Measurements from ENCODE around the gene SCGB3A1. TPM values are rescaled to one million over a fixed set of nuclear protein-coding genes. Genes with fewer than 3 reads are reported as not detected.

SCGB3A1 gene, protein sequence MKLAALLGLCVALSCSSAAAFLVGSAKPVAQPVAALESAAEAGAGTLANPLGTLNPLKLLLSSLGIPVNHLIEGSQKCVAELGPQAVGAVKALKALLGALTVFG
- total RNA-seq: not detected in 2 replicates

DNA sequence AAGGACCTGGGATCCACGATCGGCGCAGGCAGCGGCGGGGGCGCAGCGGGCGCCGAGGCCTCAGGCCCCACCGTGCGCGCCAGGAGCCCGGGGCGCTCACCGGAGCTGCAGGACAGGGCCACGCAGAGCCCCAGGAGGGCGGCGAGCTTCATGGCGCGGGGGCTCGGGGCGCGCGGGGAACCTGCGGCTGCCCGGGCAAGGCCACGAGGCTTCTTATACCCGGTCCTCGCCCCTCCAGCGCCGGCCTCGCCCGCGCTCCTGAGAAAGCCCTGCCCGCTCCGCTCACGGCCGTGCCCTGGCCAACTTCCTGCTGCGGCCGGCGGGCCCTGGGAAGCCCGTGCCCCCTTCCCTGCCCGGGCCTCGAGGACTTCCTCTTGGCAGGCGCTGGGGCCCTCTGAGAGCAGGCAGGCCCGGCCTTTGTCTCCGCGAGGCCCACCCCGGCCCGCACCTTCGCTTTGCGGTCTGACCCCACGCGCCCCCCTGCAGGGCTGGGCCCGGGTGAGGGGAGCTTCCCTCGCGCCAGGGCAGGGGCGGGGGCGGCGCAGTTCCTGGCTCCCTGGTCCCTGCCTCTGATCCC is at the start of gene SCGB3A1:
Gene SCGB3A1, minus strand, starts transcription at position 189 of the 577 bp plus-strand sequence. Its CDS starts 37 bp downstream, at position 152.

Other genes starting within 250 kb of the SCGB3A1 start
- 36.4 and 66.0 TPM in 2 replicates for gene GFPT2, start 238.2 kb downstream of the SCGB3A1 start, total RNA-seq
- 7.5 and 7.6 TPM in 2 replicates for gene CNOT6, start 97.1 kb downstream of the SCGB3A1 start, total RNA-seq
- under 0.01 and 0.37 TPM in 2 replicates for gene FLT4, start 58.1 kb upstream of the SCGB3A1 start, total RNA-seq
- not detected in 2 replicates for gene OR2Y1, start 148.6 kb upstream of the SCGB3A1 start, total RNA-seq
- gene MGAT1, start 211.3 kb upstream of the SCGB3A1 start, total RNA-seq: 71.5 and 103 TPM in 2 replicates

Measured in smooth muscle cell of bladder (primary cell).